CD4-positive, alpha-beta T cell treated with Interleukin-10 for 1 hour (primary cell): ENCODE data around the gene SPATA2.
"Not testable (repeated sequence)": the region's sequence is repeated elsewhere in the genome, so short reads cannot be mapped to it uniquely, and the experiment has no call there.

ENCODE experiments used
- DNase-seq: peaks from one replicate; pipeline ENCODE4 v3.0.0-alpha.2; 2020

The SPATA2 gene

GRCh38 chr20:49899541-49900383 lies 15.6 kb downstream of the SPATA2 start:
- DNase-seq = no peak

DNA sequence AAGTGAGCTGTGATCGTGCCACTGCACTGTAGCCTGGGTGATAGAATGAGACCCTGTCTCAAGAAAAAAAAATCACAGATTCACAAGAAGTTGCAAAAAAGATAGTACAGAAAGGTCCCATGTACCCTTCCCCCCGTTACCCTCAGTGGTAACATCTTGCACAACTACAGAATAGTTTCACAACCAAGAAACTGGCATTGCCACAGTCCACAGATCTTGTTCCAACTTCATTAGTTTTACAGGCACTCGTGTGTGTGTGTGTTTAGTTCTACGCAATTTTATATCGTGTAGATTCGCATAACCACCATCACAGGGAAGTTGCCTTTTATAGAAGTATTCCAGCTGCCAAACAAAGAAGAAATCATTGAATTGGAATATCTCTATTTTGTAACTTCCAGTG lies 19.1 kb downstream of the SPATA2 start:
- DNase-seq = no peak

DNA sequence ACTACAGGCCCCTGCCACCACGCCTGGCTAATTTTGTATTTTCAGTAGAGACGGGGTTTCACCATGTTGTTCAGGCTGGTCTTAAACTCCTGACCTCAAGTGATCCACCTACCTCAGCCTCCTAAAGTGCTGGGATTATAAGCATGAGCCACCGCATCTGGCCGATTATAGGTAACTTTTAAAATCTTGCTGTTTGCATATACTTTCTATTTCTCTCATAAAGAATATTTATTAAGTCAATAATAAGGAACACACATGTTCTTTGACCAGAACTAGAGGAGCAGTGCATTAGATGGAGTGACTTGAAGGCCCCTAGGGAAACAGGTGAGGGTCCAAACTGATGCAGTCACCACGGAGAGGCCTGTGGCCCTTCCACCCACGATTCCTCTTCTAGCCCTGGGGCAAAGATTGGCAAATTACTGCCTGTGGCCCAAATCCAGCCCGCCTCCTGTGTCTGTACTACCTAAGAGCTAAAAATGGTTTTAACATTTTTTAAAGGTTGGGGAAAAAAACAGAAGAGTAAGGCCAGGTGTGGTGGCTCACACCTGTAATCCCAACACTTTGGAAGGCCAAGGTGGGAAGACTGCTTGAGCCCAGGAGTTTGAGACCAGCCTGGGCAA lies 19.7 kb downstream of the SPATA2 start:
- DNase-seq = not testable (repeated sequence)

GRCh38 chr20:49894073-49894470 lies 21.3 kb downstream of the SPATA2 start:
- DNase-seq = no peak

DNA sequence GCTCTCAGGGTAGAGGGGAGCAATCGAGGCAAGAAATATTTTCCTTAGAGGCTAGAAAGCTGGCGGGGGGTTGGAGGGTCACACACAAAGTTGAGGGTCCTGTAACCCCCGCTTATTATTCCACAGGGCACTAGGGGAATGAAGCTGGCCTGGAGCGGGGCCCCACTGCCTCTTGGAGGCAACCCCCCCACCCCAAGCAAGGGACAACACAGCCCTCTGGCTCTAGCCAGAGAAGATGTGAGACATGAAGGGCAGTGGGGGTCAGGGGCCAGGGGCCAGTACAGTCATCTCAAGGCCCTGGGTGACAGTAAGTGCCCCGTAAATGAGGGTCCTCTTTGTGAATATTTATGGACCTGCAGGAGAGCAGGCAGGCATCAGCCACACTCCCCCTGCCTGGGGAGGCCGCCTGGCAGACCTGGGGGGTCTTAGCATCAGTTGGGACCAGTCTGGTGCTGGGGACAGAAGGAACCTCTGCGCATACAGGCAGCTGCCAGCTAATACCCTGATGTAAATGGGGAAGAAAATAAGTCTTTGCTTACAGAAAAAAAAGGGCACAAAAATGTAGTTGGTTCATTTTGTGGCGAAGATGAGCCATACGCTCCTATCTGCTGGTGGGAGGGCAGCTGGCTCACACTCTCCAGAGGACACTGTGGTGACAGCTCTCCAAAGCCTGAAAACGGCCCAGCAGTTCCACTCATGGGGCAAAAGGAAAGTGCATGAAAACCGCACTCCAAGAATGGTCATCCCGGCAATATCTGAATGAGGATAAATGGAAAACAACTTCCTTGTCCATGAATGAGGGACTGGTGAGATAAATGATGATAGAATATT lies 21.9 kb downstream of the SPATA2 start:
- no peak for DNase-seq

DNA sequence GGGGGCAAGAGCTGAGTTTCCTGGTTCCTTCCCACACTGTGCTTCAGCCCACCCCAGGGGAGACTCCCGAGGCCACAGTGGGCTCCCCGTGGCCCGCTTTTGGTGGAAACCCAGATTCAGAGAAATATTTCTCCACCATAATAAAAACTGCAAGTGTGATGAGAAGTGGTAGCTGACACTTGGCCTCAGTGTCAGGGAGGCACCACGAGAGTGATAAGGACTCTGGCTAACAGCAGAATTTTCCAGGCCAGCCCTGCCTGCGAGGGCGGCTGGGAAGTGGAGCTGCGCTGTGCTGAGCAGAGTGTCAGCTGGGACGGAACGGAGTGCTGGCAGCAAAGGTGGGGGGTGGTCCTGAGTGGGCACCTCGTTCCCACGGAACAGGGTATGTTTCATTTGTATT lies 22.5 kb downstream of the SPATA2 start:
- DNase-seq = no peak

- DNase-seq = no peak
Observed at GRCh38 chr20:49892260-49892659, 23.1 kb downstream of the SPATA2 start.

DNA sequence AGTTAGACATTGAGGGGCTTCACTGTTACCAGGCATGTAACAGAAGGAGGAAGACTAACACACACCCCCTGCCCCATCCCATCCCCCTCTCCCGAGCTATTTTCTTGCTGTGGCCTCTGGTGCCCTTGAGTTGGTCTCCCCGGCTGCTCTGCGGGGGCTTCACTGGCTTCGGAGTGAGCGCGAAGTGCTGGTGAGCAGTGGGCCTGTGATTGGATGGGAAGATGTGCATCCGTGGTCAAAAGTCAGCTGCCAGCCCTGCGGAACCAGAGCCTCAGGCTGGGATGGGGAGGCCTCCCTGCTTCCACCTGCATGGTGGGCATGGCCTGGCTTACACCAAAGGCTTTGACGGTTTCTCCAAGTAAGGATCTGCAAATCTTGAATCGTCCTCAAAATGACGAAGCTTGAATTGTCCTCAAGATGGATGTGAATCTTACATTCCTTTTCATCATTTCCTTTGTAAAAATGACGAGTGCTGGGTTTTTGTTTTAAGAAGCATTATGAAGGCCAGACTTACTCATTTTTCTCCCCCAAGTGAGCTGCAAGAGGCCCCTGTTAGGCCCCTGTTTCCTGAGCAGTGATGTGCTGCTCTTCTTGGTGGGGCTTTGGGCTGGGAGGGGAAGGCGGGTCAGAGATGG lies 23.7 kb downstream of the SPATA2 start:
- DNase-seq = no peak

DNA sequence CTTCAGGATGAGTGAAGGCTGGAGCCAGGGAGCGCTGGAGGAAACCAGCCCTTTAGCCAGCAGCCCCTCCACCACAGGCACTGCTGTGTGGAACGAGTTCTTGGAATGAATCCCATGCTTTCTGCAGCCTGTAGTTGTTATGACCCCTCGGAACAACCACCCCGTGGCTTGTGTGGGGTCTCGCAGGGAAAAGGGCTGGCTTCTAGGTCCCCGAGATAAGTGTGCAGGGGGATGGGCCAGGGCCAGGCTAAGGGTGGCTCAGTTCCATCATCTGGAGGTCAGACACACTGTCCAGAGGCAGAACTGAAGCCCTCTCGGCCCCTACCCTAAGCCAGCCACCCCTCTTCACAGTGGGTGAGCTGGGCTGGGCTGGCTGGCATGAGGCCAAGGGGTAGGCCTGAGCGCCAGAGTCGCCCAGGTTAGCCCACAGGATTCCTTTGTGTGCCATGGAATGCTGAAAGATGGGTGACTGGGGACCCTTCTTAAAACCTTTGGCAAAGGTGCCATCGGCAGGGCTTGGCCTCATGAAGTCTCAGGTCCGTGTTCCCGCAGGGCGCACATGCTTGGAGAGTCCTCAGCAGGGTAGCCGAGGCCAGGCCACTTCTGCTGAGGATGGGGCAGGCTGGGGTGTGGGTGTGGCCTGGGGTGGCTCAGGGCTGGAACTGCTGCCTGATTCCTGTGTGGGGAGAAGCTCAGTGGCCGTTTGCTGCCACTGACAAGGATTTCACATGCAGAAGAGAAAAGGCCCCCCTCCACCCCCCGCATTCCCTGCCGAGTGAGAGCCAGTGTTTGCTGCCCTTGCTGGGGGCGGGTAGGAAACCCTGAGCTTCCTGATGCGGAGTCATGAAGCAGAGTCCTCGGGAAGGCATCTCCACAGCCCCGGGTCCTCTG lies 24.6 kb downstream of the SPATA2 start:
- no peak for DNase-seq

- DNase-seq = no peak
Observed at GRCh38 chr20:49889935-49890333, 25.4 kb downstream of the SPATA2 start.

DNA sequence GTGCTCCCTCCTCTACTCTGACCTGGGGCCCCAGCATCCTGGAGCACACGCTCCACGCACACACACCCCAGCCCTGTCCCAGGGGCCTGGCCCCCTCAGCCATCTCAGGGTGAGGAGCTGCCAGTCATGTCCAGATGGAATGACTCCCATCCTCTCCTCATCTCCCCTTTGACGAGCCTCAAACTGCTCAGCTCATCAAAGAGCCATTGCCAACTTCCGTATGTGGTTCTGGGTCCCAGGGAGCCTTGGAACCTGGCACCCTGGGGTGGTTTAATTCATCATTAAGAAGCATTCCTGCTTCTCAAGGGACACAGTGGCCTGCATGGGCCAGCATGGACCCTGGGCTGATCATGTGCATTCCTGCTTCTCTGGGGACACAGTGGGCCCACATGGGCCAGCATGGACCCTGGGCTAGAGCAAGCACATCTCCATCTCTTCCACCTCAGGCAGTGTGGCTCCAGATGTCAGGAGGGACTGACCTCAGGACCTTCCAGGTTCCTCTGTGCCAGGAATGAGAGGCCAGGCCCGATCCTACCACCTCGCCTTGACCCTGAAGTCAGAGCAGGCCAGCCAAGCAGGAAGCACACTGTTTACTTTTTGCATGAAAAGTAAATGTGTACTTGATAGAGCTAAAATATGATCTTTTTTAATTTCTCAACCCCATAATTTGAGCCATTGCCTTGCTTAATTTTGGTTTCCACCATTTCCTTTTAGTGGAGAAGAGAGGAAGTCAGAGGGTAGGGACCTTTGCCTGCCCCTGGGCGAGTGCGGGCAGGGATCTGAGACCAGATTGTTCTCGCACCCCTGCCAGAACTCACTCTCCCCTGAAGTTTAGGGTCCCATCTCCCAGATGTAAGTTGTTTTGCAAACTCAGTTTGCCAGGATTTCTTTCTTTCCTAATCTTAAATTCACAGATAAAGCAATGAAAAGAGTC lies 26.1 kb downstream of the SPATA2 start:
- DNase-seq = no peak

DNA sequence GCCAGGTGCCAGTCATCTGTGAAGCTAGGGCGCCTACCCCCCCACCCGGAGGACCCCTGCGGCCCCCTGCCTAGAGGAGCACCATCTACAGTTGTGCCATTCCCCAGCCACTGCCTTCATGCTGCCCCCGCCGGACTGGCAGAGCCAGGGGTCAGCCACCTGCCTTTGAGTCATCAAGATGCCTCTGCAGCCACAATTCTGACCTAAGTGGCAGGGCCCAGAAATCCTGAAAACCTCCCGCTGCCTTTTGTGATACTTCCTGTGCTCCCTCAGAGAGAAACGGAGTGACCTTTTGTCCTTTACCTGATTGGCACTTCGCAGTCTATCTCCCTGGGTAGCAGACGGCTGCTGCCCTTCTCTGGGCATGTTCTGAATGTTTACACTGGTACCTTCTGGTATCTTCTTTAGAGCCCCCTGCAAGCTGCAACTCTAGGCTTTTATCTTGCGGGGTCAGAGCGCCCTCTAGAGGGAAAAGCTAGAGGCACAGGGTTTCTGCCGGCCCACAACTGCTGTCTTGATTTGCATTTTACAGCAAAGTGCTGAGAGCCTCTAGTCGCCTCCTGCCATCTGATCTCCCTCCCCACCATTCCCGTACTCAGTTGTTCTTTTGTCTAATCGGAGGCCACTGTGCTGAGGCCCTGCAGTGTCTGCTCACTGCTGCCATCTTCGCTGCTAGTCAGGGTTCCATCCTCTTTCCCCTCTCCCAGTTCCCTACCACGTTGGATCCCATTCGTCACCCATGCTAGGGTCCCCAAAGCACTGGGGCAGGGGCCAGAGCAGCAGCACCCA lies 26.9 kb downstream of the SPATA2 start:
- peak; percentile 64 for DNase-seq

GRCh38 chr20:49887251-49888211 lies 27.8 kb downstream of the SPATA2 start:
- DNase-seq = no peak

DNA sequence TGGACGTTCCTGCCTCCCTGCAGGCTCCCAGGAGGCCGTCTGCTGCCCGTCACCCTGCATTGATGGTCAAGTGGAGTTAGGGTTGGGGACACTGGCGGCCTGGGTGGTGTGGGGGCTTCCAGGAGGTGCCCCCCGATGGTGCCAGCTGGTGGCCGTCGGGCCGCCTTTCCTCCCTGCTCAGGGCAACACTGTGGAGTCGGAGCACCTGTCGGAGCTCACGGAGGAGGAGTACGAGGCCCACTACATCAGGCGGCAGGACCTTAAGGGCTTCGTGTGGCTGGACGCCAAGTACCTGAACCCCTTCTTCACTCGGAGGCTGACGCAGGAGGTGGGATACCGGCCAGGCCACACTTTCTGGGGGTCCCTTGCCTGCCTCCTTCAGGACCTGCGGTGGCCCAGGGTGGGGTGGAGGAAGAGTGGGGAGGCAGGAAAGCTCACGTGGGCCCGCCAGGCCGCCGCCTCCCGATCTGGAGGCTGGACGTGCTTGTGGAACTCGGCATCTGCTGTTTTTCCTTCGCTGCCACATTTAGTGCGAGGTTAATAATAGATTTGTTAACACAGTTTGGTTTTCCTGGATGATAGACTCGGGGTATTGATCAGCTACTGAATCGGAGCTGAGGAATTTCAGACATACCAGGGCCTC lies 28.6 kb downstream of the SPATA2 start:
- no peak for DNase-seq

DNA sequence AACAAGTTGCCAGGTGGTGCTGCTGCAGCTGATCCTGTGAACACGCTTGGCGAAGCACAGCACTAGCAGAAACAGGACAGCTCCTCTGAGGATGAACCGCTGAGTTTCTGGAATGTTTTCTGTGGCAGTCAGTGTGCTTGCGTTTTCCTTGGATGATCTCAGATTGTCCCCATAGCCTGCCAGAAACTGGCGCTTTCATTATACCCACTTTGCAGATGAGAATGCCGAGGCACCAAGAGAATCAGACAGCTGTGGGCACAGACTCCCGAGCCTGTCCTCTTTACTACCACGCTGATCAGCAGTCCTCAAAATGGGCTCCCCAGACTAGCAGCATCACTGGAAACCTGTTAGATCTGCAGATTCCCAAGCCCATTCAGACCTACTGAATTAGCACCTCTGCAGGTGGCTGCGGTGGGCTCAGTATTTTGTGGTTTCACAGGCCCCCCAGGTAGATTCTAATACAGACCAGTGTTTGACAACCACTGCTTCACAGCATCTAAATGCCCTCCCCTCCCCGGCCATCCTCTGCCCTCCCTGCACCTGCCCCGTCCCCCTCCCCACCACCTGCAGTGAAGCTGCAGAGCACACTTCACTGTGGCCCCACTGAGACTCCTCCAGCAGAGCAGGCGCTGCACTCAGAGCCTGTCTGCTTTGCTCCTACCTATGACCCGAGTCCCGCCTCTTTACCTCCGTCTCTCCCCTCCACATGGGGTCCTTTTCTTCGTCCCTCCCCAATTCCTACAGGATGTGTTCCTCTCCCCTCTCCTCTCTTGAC lies 29.6 kb downstream of the SPATA2 start:
- no peak for DNase-seq

GRCh38 chr20:49883246-49883802 lies 32.0 kb downstream of the SPATA2 start:
- DNase-seq = no peak
